HL-60 (cell line): Measurements from ENCODE around the gene VSNL1.

ENCODE experiments used
- DNase-seq, 2 experiments: peaks; one replicate each; pipeline ENCODE4 v3.0.0-alpha.2; 2010 to 2020; ENCODE audit warnings: low read depth in 1 of 2, low spot score in 1 of 2
- H3K27ac ChIP-seq: fragments of 250-450 bp; sonication (Bioruptor Pico); replicated peaks from 2 replicates; pipeline ENCODE4 v1.5.1; 2020; ENCODE audit warnings: mild to moderate bottlenecking, moderate library complexity
- H3K27me3 ChIP-seq: fragments of 250-450 bp; sonication (Bioruptor Pico); 2 replicates; pipeline ENCODE4 v1.5.1; 2021; ENCODE audit warnings: mild to moderate bottlenecking, moderate library complexity; ENCODE audit not compliant: insufficient read depth, poor library complexity, severe bottlenecking
- H3K4me3 ChIP-seq: replicated peaks from 2 replicates; pipeline ENCODE4 v1.5.1; 2011; ENCODE audit warnings: mild to moderate bottlenecking, control low read depth, low read length; ENCODE audit not compliant: insufficient read depth
- GABPA ChIP-seq: IDR thresholded peaks from 2 replicates; pipeline ENCODE4 v1.6.1; 2012; ENCODE audit warnings: low read depth
- POLR2AphosphoS5 ChIP-seq: IDR thresholded peaks from 2 replicates; pipeline ENCODE4 v1.6.1; 2012; ENCODE audit warnings: low read depth
- SPI1 ChIP-seq: IDR thresholded peaks from 2 replicates; pipeline ENCODE4 v1.6.1; 2012; ENCODE audit warnings: low read depth, mild to moderate bottlenecking, borderline replicate concordance
- TF ChIP-seq, protein P1 (sequence below): IDR thresholded peaks from one replicate; pipeline ENCODE4 v1.5.1; 2011; ENCODE audit warnings: low read length, control low read depth, inconsistent platforms; ENCODE audit not compliant: insufficient read depth
- TF ChIP-seq, protein P2 (sequence below): IDR thresholded peaks from 2 replicates; pipeline ENCODE4 v1.6.1; 2012; ENCODE audit warnings: low read depth; ENCODE audit not compliant: insufficient replicate concordance

The VSNL1 gene

DNA sequence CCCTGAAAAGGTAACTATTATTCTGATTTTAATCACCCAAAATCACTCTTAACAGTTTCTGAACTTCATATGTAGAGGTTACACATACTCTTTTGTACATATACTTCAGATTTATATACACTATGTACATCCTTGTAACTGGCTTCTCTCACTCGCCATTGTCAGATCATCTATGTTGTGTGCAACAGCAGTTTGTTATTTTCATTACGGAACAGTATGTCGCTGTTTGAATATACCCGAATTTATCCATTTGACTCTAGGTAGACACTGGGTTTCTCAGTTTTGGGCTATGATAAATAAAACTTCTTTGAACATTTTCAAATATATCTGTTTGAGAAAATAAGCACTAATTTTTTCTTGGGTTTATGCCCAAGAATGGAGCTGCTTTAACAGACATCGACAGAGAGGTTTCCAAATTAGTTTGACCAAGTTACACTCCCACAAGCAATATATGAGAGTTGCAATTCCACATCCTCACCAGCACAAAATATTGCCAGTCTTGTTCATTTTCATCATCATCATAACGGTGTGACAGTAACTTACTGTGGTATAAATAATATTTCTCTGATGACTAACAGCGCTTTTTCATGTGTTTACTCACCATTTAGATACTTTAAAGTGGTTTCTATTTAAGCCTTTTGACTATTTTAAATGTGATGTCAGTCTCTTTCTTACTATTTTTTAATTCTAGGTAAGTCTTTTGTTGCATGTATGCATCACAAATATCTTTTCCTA lies 132.3 kb downstream of the VSNL1 start:
- no peak for DNase-seq
- no peak overlapping the region for H3K27ac ChIP-seq
- TF ChIP-seq SPI1 (no peak), POLR2AphosphoS5 (no peak), GABPA (no peak)
- TF ChIP-seq, protein P1, sequence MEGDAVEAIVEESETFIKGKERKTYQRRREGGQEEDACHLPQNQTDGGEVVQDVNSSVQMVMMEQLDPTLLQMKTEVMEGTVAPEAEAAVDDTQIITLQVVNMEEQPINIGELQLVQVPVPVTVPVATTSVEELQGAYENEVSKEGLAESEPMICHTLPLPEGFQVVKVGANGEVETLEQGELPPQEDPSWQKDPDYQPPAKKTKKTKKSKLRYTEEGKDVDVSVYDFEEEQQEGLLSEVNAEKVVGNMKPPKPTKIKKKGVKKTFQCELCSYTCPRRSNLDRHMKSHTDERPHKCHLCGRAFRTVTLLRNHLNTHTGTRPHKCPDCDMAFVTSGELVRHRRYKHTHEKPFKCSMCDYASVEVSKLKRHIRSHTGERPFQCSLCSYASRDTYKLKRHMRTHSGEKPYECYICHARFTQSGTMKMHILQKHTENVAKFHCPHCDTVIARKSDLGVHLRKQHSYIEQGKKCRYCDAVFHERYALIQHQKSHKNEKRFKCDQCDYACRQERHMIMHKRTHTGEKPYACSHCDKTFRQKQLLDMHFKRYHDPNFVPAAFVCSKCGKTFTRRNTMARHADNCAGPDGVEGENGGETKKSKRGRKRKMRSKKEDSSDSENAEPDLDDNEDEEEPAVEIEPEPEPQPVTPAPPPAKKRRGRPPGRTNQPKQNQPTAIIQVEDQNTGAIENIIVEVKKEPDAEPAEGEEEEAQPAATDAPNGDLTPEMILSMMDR, result no peak
- TF ChIP-seq, protein P2, sequence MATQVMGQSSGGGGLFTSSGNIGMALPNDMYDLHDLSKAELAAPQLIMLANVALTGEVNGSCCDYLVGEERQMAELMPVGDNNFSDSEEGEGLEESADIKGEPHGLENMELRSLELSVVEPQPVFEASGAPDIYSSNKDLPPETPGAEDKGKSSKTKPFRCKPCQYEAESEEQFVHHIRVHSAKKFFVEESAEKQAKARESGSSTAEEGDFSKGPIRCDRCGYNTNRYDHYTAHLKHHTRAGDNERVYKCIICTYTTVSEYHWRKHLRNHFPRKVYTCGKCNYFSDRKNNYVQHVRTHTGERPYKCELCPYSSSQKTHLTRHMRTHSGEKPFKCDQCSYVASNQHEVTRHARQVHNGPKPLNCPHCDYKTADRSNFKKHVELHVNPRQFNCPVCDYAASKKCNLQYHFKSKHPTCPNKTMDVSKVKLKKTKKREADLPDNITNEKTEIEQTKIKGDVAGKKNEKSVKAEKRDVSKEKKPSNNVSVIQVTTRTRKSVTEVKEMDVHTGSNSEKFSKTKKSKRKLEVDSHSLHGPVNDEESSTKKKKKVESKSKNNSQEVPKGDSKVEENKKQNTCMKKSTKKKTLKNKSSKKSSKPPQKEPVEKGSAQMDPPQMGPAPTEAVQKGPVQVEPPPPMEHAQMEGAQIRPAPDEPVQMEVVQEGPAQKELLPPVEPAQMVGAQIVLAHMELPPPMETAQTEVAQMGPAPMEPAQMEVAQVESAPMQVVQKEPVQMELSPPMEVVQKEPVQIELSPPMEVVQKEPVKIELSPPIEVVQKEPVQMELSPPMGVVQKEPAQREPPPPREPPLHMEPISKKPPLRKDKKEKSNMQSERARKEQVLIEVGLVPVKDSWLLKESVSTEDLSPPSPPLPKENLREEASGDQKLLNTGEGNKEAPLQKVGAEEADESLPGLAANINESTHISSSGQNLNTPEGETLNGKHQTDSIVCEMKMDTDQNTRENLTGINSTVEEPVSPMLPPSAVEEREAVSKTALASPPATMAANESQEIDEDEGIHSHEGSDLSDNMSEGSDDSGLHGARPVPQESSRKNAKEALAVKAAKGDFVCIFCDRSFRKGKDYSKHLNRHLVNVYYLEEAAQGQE, result no peak
- no peaks in the 10 kb centered on the region for H3K27me3 ChIP-seq
- no peak overlapping the region for H3K4me3 ChIP-seq

DNA sequence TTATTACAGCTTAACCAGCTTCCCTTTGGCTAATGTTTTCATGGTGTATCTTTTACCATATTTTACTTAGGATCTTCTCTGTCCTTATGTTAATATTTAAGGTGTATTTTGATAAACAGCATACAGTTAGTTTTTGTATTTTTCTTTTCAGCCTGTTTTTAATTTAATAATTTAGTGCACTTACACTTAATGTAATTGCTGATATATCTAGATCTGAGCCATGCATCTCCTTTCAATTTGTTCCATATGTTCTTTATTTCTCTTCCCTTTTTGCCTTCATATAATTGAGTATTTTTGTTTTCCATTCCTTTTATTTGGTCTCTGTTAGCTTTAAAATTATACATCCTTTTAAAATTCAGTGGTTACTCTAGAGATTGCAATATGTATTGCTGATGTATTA lies 134.3 kb downstream of the VSNL1 start:
- DNase-seq, result no peak
- H3K27ac ChIP-seq, result no peak overlapping the region
- TF ChIP-seq SPI1, result no peak
- TF ChIP-seq, protein P2, result no peak
- TF ChIP-seq, protein P1, result no peak
- TF ChIP-seq GABPA, result no peak
- TF ChIP-seq POLR2AphosphoS5, result no peak
- H3K27me3 ChIP-seq, result no peaks in the 10 kb centered on the region
- H3K4me3 ChIP-seq, result no peak overlapping the region

DNA sequence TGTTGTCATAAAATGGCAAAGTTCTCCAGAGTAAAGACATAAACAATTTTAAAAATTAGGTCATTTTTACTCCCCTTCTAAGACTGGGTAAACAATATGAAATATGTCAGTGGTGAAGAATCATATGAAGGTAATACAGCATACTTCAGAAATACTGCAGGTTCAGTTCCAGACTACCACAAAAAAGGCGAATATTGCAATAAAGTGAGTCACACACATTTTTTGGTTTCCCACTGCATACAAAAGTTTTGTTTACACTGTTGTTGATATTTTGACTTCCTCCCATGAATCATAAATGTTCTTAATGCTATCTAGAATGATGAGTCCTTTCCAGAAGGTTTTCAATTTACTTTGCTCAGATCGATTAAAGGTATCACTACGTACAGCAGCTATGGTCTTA lies 139.6 kb downstream of the VSNL1 start:
- TF ChIP-seq POLR2AphosphoS5, result no peak
- no peak for TF ChIP-seq GABPA
- TF ChIP-seq, protein P2, result no peak
- TF ChIP-seq, protein P1, result no peak
- TF ChIP-seq SPI1, result no peak
- no peak overlapping the region for H3K4me3 ChIP-seq
- no peaks in the 10 kb centered on the region for H3K27me3 ChIP-seq
- no peak overlapping the region for H3K27ac ChIP-seq
- no peak for DNase-seq
